ELF-1 (cell line): ENCODE measurements around the gene AP3B2.

Experiments used
- DNase-seq: peaks from one replicate; pipeline ENCODE4 v3.0.0-alpha.2; 2016; ENCODE audit warnings: low read depth, low spot score

Gene AP3B2

DNA sequence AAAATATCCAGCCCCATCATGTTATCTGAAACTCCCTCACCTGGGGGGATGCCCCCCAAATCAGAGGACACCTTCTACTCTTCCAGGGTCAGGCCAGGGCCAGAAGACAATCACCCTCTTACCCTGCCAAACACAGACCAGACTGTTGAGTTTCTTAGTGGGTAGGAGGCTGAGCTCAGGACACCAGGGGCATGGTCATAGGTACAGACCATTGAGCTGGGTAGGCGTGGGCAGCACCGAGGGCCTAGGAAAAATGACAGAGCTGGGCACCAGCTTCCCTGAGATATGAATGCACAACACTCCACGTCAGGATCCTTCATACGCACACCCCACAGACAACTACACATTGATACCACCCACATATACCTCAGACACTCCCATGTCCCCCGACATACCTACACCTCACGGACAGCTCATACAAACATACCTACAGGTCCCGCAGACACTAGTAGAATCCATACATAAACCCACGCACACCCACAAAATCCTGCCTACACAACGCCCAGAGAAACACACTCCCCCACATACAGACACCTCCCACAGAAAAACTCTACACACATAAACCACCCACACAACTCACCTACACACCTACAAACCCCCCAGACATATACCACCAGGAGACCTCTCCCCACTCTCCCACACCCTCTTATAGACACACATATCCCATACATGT is 11.8 kb downstream of the AP3B2 start:
- DNase-seq: no peak

DNA sequence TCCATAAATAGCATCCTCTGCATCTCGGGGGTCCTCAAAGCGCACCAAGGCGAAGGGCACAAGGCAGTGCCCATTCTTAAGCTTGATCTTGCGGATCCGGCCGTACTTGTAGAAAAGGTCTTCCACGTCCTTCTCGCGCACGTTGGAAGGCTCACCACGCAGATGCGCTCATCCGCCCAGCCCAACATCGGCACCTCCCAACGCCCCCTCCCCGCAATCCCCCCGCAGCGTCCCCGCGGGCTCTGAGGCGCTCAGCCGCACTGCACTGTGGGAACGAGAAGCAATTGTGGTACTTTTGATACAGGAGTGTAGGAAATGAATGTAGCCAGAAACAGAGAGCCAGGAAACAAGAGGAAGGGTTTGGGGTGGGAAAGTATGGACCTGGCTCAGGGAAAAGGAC is 17.5 kb downstream of the AP3B2 start:
- DNase-seq: no peak

DNA sequence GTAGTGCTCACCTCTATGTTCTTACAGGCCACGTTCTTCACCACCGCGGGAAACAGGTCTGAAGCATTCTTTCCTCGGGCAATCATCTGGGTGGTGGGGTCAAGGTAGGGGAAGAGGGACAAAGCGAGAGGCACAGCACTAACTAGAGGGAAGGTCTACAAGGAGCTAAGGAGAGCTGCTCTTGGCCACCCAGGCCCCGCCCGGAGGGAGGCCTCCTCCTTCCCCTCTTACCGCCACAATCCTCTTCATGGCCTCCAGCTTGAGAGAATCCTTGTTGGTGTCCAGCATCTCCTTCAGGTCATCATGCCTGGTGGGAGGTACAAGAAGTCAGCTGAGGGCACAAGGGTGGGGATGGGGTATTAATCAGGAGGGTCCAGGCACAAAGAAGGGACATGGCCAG is 20.5 kb downstream of the AP3B2 start:
- DNase-seq: no peak

DNA sequence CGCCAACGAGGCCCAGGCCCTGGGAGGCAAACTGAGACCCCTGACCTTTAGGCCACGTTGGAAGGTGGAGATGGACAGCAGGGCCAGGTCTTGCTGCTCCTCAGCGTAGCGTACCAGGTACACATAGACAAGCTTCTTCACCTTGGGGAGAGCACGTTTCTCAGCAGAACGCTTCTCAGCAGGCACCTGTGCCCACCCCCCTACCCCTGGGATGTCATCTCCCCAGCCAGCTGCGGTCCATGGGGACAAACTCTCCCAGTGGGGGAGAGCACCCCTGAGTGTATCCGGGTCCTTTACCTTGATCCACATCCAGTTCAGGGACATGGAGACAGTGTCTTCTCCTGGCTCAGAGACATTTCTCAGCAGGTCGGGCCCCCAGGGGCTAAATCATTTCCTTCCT is 21.0 kb downstream of the AP3B2 start:
- DNase-seq: no peak

DNA sequence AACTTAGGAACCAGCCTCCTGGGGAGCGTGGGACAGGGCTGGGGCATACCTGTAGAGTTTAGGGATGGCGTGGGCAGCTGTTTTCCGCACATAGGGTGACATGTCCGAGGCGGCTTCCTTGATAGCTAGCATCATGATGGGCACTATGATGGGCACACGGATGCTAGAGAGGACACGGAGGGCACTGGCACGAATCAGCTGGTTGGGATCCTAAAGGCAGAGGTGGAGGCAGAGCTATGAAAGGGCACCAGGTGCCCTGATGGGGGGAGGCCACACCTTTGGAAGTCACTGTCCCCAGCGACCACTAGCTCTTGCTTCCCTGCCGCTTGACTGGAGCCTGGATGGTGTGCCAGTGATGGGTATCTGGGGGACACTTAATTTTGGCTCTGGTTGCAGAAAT is 28.3 kb downstream of the AP3B2 start:
- no peak for DNase-seq

DNA sequence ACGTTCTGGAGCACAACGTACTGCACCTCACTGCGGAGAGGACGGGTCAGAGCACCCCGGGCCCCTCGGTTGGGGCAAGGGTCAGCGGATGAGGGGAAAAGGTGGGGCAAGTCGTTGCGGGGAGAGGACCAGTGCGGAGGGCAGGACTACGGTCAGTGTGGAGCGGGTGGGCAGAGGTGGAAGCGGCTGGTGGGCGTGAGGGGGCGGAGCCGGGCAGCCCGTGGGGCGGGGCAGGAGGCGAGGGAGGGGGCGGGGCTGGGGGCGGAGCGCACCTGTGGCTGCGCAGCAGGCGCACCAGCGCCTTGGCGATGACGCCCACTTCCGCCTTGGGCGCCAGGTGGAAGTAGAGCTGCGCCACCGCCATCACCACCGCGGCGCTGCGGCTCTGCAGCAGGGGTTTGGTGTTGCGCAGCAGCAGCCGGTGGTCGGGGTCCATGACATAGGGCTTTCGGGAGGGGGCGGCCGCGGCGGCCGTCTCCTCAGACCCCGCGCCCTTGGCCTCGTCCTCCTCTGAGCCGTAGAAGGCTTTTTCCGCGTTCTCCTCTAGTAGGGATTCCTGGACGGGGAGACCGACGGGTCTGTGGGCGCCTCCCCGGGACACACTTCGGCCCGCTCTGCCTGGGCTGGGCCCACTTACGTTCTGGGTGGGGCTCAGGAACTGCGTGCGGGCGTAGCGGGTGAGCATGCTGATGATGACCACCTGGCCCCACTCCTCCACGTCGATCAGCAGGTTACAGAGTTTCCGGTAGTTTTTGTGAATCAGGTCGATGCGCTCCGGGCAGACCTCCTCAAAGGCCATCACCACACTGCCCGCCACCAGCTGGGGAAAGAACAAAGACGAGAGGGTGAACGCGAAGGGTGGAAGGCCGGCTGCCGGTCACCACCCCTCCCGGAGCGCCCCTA is 29.2 kb downstream of the AP3B2 start:
- DNase-seq: peak; percentile 90

DNA sequence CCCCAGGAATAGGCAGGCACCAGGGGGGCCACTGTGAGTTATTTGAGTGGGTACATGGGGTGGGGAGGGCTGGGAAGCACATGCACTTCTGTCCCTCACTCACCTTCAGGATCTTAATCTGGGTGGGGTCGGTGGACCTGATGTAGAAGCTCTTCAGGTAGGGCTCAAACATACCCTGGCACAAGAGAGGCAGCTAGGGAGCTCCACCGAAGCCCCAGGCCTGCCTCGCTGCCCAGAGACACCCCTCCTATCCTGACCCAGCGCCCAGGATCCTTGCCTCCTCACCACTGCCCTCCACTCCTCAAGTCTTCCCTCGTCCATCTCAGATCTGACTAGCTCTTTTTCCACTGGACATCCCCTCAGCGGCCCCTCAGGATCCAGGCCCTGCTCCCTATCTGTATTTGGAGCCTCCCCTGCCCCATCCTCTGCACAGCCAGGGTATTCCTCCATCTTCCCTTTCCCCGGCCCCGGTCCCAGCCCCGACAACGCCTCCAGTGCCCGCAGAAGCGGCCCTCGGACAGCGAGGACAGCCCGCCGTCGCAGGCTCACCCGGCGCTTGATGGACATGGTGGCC is 30.0 kb downstream of the AP3B2 start:
- DNase-seq: no peak

DNA sequence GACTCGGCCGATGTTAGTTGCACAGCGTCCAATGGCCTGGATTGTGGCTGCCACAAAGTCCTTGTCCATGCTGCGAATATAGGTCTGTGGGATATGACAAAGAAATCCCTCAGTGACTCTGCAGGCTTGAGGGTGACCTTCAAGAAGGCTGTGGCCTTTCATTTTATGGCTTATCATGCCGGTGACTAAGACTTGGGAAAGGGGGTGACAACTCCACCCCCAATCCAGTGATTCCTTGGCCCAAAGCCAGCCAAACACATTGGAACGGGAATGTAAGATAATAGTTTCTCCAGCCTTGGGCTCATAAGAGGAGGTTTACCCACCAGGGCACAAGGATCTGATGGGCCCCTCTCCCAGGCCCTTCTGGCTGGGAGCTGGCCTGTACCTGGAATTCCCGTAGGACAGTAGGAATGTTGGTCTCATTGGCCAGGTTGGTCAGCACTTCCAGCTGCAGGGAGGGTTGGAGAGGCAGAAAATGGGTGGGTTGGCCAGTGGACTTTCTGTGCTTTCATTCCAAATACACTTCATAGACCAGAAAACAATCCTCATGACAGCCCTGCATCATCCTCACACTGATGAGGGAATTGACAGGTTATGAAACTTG is 31.9 kb downstream of the AP3B2 start:
- DNase-seq: no peak

DNA sequence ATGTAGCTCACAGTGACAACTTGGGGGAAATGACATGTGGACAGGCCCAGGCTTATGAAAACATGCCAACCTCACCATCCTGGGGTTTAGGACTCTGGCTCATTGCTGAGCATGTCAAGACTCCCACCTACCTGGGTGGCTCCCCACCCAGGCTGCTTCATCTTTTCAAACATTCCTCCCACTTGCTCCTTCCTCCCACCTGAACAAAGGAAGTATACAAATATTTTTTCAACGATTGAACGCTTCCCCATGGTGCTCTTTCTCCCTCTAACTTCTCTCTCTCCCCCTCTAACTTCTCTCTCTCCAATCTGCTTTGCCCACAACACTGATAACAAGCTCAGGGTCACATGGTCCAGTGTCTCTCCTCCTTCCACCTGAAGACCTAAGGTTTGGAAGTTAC is 34.8 kb downstream of the AP3B2 start:
- DNase-seq: no peak

DNA sequence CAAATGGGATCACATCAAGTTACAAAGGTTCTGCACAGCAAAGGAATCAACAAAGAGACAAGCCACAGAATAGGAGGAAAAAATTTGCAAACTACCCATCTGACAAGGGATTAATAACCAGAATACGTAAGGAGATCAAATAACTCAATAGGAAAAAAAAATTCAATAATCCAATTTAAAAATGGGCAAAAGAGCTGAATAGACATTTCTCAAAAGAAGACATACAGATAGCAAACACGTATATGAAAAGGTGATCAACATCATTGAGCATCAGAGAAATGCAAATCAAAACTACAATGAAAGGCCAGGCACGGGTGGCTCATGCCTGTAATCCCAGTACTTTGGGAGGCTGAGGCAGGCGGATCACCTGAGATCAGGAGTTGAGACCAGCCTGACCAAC is 39.0 kb downstream of the AP3B2 start:
- DNase-seq: no peak

DNA sequence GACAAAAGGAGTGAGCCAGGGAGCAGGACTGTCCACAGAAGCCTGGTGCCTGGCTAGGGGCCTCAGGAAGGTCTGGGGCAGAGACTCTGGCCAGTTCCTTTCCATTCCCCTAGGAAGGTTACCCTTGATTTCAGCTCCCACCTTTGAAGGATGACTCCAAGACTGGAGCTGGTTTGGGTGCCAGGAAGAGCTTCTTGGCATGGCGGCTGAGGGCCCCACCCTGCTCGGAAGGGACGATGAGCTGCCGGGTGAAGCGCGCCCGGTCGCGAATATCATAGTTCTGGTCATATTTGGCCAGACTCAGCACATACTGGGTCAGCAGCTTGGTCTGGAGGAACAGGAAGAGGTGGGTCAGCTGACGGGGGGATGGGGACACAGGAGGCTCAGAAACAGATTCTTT is 43.1 kb downstream of the AP3B2 start:
- no peak for DNase-seq

DNA sequence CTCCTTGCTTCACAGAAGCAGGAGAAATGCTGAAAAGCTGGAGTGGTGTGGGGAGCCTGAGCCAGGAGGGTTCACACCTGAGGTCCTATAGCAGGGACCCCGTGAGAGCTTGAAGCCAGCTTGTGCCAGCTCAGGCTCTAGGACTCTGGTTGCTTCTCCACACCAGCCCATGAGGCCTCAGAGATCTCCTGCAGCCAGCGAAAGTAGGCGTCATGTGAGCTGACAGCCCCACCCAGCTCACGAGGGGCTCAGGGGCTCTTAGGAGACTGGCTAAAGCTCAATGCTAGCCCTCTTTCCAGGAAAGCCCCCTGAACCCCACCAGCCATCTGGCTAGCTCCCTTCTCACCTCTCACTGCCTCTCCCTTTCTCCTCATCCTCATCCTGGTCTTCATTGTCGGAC is 45.7 kb downstream of the AP3B2 start:
- DNase-seq: no peak

DNA sequence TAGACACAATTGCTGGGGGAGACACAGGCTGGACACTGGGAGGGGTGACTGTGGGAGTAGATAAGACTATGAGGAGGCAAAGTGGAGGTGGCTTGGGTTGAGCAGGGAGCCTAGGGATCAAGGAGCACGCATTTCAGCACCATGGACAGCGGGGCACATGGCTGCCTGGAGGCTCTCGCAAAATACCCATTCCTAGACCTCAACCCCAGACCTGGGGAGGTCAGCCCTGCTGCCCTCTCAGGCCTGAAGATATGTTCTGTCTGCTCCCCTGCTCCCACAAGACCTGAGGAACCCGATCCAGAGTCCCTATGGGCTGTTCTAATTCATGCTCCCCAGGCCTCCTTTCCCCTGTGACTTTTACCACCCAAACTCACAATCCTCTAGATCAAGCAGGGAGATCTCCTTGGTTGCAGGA is 46.5 kb downstream of the AP3B2 start:
- peak; percentile 84 for DNase-seq

DNA sequence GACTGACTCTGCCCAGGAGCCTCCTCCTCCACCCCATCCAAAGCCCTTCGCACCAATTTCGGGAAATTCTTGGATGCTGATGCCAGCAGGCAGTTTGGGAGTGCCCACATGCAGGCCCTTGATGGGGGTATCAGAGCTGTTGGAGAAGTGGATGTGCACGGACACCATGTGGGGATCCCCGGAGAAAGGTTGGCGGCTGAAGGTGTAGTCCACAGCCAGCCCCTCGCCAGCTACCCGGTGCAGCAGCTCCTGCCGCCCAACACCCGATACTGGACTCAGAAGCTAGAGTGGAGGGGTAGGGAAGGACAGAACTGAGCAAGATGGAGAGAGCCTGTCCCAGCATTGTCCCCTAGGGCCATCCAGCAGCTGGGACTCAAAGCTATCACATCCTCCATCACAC is 47.0 kb downstream of the AP3B2 start:
- DNase-seq: no peak

DNA sequence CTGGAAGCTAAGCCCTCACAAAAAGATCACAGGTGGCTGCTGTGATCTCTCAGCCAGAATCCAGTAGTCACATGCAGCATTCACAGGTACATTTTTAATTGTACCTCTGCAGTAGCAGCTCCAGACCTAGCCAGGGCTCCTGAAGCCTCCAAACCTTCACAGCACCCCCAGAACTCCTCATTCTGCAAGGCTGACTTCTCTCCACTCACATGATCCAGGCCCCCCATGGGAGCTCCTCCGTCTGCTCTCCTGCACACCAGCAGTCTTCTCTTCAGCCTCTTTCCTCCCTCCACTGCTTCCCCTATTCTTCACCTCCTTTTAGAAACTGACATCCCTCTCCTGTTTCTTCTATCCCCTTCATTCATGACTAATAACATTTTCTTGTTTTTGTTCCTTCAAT is 49.3 kb downstream of the AP3B2 start:
- no peak for DNase-seq

DNA sequence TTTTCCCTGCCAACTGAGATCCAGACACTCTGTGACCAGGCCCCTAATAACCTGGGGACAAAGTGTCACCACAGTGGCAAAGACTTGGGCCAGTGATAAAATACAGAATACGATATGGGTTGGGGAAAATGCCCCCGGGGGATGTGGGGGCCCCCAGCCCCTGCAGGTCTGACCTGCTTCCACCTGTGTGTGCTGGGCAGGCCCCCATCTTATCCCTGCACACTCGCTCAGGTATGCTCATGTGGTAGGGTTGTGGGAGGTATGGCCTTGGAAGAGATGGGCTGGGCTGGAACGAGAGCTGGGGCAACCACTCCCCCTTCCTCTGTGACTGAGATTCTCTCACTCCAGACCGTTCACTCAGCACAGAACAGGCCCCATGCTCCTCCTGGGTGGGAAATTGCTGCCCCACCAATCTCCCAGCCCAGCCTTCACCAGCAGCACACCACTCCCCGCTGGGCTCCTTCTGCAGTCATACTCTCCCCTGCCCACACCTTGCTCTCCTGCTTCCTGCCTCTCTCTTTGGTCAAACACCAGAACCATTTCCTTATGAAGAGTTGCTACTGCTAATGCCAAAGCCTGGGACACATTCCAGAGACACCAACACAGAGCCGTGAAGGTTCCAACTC is 52.9 kb downstream of the AP3B2 start:
- DNase-seq: no peak

DNA sequence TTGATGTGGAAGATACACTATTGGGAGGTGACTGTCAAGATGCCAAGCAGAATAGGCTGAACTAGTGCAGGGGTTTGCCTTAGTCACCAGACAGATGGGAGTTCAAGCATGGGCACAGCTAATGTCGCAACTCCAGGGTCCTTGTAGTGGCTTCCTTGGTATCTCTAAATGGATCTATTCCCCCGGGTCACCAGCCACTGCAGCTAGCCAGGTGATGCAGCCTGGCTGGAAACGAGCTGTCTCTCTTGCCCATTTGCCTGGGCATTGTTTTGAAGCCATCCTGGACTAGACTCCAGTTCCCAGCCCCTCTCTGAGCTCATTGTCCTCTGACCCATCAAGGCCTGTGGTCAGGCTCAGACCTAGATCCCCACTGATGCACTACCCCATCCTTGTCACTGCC is 54.1 kb downstream of the AP3B2 start:
- DNase-seq: no peak

DNA sequence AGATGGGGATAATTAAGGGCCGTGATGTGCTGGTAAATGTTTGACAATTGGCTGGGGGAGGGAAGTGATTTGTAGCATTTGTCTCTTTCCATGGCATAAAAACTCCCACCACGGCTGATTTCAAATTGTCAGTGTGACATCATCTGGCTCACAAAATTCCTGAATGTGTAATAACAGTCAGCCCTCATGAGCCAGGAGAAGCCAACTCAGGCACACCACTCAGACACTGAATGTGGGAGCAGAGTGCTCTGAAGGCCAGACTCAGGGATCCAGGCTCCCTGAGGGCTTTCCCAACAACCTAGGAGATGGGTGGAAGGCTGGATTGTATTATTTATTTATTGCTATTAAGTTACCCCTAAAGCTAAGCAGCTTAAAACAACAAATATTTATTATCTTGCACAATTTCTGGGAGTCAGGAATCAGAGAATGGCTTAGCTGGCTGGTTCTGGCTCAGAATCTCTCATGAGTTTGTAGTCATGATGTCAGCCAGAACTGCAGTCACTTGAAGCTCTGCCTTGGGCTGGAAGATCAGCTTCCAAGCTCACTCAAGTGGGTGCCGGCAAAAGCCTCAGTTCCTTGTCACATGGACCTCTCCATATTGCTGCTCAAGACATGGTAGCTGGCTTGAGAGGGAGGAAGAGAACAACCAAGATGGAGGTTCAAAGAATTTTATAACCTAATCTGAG is 56.0 kb downstream of the AP3B2 start:
- DNase-seq: no peak

DNA sequence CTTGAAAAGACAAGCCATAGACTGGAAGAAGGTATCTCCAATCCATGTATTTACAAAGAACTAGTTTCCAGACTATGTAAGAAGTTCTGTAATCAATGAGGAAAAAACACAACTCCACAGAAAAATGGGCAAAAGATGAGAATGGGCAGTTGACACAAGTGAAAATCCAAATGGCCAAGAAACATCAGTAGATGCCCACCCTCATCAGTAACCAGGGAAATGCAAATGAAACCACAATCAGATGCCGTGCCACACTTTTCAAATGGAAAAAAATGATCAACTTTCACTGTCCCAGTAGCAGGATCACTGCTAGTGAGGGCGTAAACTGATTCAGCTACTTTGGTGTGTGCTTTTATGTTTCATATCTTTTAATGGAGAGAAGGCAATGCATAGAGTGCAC is 58.0 kb downstream of the AP3B2 start:
- no peak for DNase-seq

DNA sequence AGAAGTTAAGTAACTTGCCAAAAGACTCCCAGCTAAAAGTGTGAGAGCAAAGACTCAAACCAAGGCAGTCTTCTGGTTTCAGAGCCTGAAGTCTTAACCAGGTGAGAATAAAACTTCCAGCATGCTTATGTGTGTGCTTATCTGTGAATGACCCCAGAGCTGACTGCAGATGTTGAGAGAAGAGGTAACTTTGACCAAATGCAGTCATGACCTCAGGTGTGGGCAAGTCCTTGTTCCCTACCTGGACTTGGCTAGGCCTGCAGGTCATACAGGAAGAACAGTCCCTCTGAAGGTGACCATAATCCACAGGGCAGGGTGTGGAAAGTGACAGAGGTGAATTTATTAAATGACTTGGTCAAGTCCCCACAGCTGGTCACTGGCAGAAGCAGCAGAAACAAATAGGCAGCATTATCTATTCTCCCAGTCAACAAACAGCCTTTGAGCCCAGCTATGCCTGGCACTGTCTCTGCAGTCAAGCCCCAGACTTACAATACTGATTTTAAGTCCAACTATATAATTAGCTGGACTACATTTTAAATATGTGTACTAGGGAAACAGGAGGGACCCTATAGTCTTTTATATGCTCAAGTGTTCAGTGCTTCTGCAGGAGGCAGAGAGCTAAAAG is 59.5 kb downstream of the AP3B2 start:
- no peak for DNase-seq
